Mesothelial cell of epicardium (in vitro differentiated cells): Measurements from ENCODE around the gene CHST2. TPM values are rescaled to one million over a fixed set of nuclear protein-coding genes. Genes with fewer than 3 reads are reported as not detected.

Source experiments
- DNase-seq, 2 experiments: peaks; one replicate each; pipeline ENCODE4 v3.0.0; 2021; ENCODE audit warnings: low spot score in 2 of 2; ENCODE audit not compliant: unreplicated experiment in 2 of 2
- H3K27ac Mint-ChIP-seq: 2 replicates; pipeline ENCODE4 v1.8.0; 2021; ENCODE audit warnings: mixed read lengths
- H3K27me3 Mint-ChIP-seq: 2 replicates; pipeline ENCODE4 v1.8.0; 2021; ENCODE audit warnings: low read depth, mixed read lengths
- H3K36me3 Mint-ChIP-seq: 2 replicates; pipeline ENCODE4 v1.8.0; 2021; ENCODE audit warnings: mixed read lengths
- H3K4me1 Mint-ChIP-seq: 2 replicates; pipeline ENCODE4 v1.8.0; 2021; ENCODE audit warnings: mixed read lengths
- H3K4me3 Mint-ChIP-seq: 2 replicates; pipeline ENCODE4 v1.8.0; 2021; ENCODE audit warnings: mild to moderate bottlenecking, moderate library complexity, mixed read lengths
- H3K9me3 Mint-ChIP-seq: 2 replicates; pipeline ENCODE4 v1.8.0; 2021; ENCODE audit warnings: mixed read lengths
- CTCF ChIP-seq: fragments of 200-600 bp; sonication (generic); IDR thresholded peaks from one replicate; pipeline ENCODE4 v1.5.0; 2021; ENCODE audit warnings: antibody characterized with exemption; ENCODE audit not compliant: unreplicated experiment
- total RNA-seq: library from RNA; stranded (reverse); gene quantifications from 3 replicates; pipeline ENCODE4 v1.2.1, GENCODE V29; 2021

CHST2 gene
- total RNA-seq, 1 donor from 2014 or later, result 11.8 TPM

GRCh38 chr3:143092191-143092590 lies 27.4 kb upstream of the CHST2 start:
- Mint-ChIP-seq H3K9me3 (peaks cover 11% of the 10 kb centered on the region), H3K4me1 (peaks cover 7% of the 10 kb centered on the region), H3K27me3 (peaks cover 2% of the 10 kb centered on the region), H3K36me3 (no peaks in the 10 kb centered on the region), H3K27ac (no peak overlapping the region), H3K4me3 (no peak overlapping the region)
- no peak for TF ChIP-seq CTCF
- DNase-seq, result no peak

- H3K27ac Mint-ChIP-seq, result no peak overlapping the region
- peaks cover 7% of the 10 kb centered on the region for H3K9me3 Mint-ChIP-seq
- H3K4me3 Mint-ChIP-seq, result no peak overlapping the region
- TF ChIP-seq CTCF, result no peak
- H3K27me3 Mint-ChIP-seq, result peaks cover 12% of the 10 kb centered on the region
- H3K4me1 Mint-ChIP-seq, result peaks cover 2% of the 10 kb centered on the region
- H3K36me3 Mint-ChIP-seq, result no peaks in the 10 kb centered on the region
- no peak for DNase-seq
These were observed 23.8 kb upstream of the CHST2 start for GRCh38 chr3:143095813-143096212.

- no peak overlapping the region for H3K27ac Mint-ChIP-seq
- no peaks in the 10 kb centered on the region for H3K4me1 Mint-ChIP-seq
- H3K36me3 Mint-ChIP-seq, result no peaks in the 10 kb centered on the region
- no peak overlapping the region for H3K4me3 Mint-ChIP-seq
- TF ChIP-seq CTCF, result no peak
- H3K9me3 Mint-ChIP-seq, result peaks cover 12% of the 10 kb centered on the region
- DNase-seq, result no peak
- peaks cover 14% of the 10 kb centered on the region for H3K27me3 Mint-ChIP-seq
These were observed 21.4 kb upstream of the CHST2 start for GRCh38 chr3:143098032-143098764.

- Mint-ChIP-seq H3K27ac (no peak overlapping the region), H3K4me3 (no peak overlapping the region), H3K36me3 (no peaks in the 10 kb centered on the region), H3K27me3 (peaks cover 14% of the 10 kb centered on the region), H3K9me3 (peaks cover 18% of the 10 kb centered on the region), H3K4me1 (no peaks in the 10 kb centered on the region)
- no peak for TF ChIP-seq CTCF
- DNase-seq, result no peak
These were observed 20.4 kb upstream of the CHST2 start for GRCh38 chr3:143099210-143099609.

GRCh38 chr3:143099690-143100089 lies 19.9 kb upstream of the CHST2 start:
- Mint-ChIP-seq H3K4me1 (no peaks in the 10 kb centered on the region), H3K36me3 (no peaks in the 10 kb centered on the region), H3K4me3 (no peak overlapping the region), H3K27me3 (peaks cover 14% of the 10 kb centered on the region), H3K9me3 (peaks cover 22% of the 10 kb centered on the region), H3K27ac (no peak overlapping the region)
- TF ChIP-seq CTCF, result no peak
- no peak for DNase-seq
